Astrocyte of the spinal cord (primary cell): ENCODE measurements around the gene TENM4.

Source experiments
- DNase-seq: peaks from one replicate; pipeline ENCODE4 v3.0.0; 2011; ENCODE audit warnings: low read depth, low spot score
- H3K4me3 ChIP-seq: 2 replicates; pipeline ENCODE4 v1.5.1; 2011; ENCODE audit warnings: low read depth, mild to moderate bottlenecking, low read length, moderate library complexity
- CTCF ChIP-seq: IDR thresholded peaks from 2 replicates; pipeline ENCODE4 v1.5.1; 2012; ENCODE audit warnings: low read depth, mild to moderate bottlenecking, low read length, inconsistent platforms
- in situ Hi-C: cut with HindIII; loops from 2 replicates; pipeline ENCODE4 v1.10.0; 2017; ENCODE audit warnings: low sequenced_read_pairs

The TENM4 gene

DNA sequence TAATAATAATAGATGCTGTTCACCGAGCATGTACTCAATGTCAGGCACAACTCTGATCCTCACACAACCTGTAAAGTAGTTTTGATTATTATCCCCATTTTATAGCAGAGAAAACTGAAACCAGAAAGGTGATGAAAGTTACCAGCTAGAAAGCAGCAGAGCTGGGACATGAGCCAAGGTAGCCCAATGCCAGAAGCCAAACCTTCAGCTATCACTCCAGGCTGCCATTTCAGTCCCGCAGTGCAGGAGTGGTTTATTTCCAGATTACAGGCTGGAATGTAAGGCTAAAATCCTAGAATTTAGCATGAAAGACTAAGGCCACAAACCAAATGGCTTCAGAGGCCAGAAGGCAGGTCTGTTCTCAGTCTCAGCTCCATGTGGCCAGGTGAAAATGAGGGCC lies 108.8 kb downstream of the TENM4 start:
- no peak for TF ChIP-seq CTCF
- no peak overlapping the region for H3K4me3 ChIP-seq
- in situ Hi-C loops: no loop called here
- DNase-seq: peak; percentile 22

DNA sequence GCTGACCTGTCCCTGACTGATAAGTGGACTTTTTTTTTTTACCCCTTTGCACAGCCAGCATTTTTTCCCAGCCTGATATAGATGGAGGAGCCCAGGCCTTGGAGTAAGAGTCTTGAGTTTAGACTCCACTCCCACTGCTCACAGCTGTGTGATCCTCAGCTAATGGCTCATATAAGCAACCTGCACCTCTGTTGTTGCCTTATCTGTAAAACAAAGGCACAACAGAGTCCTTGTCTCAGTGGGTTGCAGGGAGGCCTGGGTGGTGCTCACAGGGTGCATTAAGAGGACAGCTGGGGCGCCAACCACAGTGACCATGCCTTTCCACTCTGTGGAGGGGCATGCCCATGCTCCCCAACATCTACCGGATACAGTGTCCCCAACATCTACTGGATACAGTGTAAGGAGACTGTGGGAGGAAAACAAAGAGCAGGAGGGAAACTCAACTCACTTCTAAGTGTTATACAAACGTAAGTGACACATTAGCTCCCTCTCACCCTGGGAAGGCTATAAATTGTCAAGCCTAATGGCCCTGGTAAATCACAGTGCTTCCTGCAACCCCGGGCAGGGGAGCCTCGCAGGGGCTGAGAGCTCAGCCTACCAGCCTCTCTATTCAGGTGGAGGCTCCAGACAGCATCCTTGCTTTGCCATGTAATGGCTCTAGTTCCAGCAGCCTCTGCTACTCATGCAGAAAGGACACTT lies 109.5 kb downstream of the TENM4 start:
- no peak for DNase-seq
- in situ Hi-C loops: no loop called here
- TF ChIP-seq CTCF: no peak
- no peak overlapping the region for H3K4me3 ChIP-seq

DNA sequence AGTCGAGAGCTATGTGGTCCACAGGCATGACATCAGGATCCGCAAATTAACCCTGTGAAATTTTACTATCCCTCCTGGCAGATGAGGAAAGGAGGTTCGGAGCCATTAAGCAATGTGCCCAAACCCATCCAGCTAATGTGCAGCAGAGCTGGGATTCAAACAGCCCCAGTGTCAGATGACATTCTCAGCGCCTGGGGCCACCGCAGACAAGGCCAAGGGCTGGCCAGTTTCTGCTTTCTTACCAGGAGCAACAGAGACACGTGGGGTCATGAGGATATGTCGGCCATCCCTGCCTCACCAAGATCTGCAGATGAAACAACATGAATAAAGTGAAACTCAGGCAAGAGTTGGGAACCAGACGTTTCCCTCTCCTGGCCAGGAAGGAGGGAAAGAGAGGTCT lies 110.2 kb downstream of the TENM4 start:
- no peak for TF ChIP-seq CTCF
- no peak for DNase-seq
- in situ Hi-C loops: no loop called here
- H3K4me3 ChIP-seq: no peak overlapping the region

- no peak for TF ChIP-seq CTCF
- no peak for DNase-seq
- H3K4me3 ChIP-seq: no peak overlapping the region
- in situ Hi-C loops: no loop called here
These were observed 111.3 kb downstream of the TENM4 start for GRCh38 chr11:79329561-79329960.

DNA sequence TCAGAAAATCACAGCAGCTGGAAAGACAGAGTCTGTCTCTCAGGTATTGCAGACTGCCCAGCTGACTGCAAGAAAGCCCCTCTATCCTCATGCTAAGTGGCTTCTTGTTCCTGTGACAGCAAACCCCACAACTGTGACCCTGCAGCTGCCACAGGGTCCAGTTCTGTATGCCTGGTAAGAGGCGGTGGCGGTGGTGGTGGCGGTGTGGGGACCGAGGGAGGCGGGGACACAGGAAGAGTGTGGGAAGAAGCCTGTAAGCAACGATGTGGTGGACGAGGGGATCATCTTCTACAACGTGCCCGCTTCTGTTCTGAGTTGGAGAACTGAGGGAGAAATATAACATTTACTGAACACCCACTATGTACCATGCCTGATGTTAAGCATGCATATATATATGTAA lies 112.4 kb downstream of the TENM4 start:
- no peak for TF ChIP-seq CTCF
- DNase-seq: no peak
- in situ Hi-C loops: no loop called here
- H3K4me3 ChIP-seq: no peak overlapping the region

DNA sequence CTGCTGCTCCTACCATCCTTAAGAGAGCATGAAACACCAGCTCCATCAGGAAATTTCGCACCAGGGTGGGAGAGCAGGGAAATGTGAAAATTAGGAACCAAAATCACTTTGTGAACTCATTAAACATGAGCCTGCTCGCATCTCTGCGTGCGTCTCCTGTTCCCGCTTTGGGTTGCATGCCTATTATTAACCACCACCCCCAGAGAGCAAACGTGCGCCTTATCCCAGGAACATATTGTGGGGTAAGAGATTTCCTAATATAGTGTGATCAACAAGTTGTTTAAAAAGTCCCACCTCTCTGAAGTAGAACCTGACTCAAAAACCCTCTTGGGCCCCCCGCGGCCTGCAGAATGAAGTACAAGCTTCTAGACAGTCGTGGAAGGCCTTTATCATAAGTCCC lies 115.0 kb downstream of the TENM4 start:
- DNase-seq: no peak
- in situ Hi-C loops: no loop called here
- no peak for TF ChIP-seq CTCF
- H3K4me3 ChIP-seq: no peak overlapping the region
